ENCODE results near the gene INSYN2B.

The INSYN2B gene

GRCh38 chr5:169904508-169904907 lies 75.8 kb downstream of the INSYN2B start:
- no peaks in the 10 kb centered on the region for H3K27me3 ChIP-seq (ENCODE audit: control insufficient read depth, insufficient read depth, low read length)
- no peak overlapping the region for H3K27ac ChIP-seq
- no peaks in the 10 kb centered on the region for H3K79me2 ChIP-seq
- H2AFZ ChIP-seq = no peak overlapping the region
- no peaks in the 10 kb centered on the region for H3K9me3 ChIP-seq (ENCODE audit: control insufficient read depth, low read length)
- H3K9ac ChIP-seq = no peak overlapping the region
- no peak for TF ChIP-seq CTCF (IDR thresholded peaks at IDR 0.05)
- no peaks in the 10 kb centered on the region for H3K36me3 ChIP-seq (ENCODE audit: control insufficient read depth, insufficient read depth, low read length)
- no peaks in the 10 kb centered on the region for H3K4me1 ChIP-seq
- H3K4me2 ChIP-seq (ENCODE audit: low read length) = no peak overlapping the region
- H3K4me3 ChIP-seq (ENCODE audit: low read depth, low read length) = no peak overlapping the region

GRCh38 chr5:169904059-169904458 lies 76.2 kb downstream of the INSYN2B start:
- Histone ChIP-seq H3K4me1 (no peaks in the 10 kb centered on the region), H3K4me2 (ENCODE audit: low read length) (no peak overlapping the region), H3K27me3 (ENCODE audit: control insufficient read depth, insufficient read depth, low read length) (no peaks in the 10 kb centered on the region), H3K27ac (no peak overlapping the region), H3K79me2 (no peaks in the 10 kb centered on the region), H2AFZ (no peak overlapping the region), H3K36me3 (ENCODE audit: control insufficient read depth, insufficient read depth, low read length) (no peaks in the 10 kb centered on the region), H3K9me3 (ENCODE audit: control insufficient read depth, low read length) (no peaks in the 10 kb centered on the region), H3K9ac (no peak overlapping the region), H3K4me3 (ENCODE audit: low read depth, low read length) (no peak overlapping the region)
- no peak for TF ChIP-seq CTCF (IDR thresholded peaks at IDR 0.05)

GRCh38 chr5:169901896-169902295 lies 78.4 kb downstream of the INSYN2B start:
- Histone ChIP-seq H3K79me2 (no peaks in the 10 kb centered on the region), H3K9ac (no peak overlapping the region), H3K4me1 (no peaks in the 10 kb centered on the region), H2AFZ (no peak overlapping the region), H3K36me3 (ENCODE audit: control insufficient read depth, insufficient read depth, low read length) (no peaks in the 10 kb centered on the region), H3K27ac (no peak overlapping the region), H3K4me2 (ENCODE audit: low read length) (no peak overlapping the region), H3K4me3 (ENCODE audit: low read depth, low read length) (no peak overlapping the region), H3K27me3 (ENCODE audit: control insufficient read depth, insufficient read depth, low read length) (no peaks in the 10 kb centered on the region), H3K9me3 (ENCODE audit: control insufficient read depth, low read length) (no peaks in the 10 kb centered on the region)
- TF ChIP-seq CTCF (IDR thresholded peaks at IDR 0.05) = no peak

- TF ChIP-seq CTCF (IDR thresholded peaks at IDR 0.05) = no peak
- Histone ChIP-seq H2AFZ (no peak overlapping the region), H3K4me3 (ENCODE audit: low read depth, low read length) (no peak overlapping the region), H3K79me2 (no peaks in the 10 kb centered on the region), H3K27ac (no peak overlapping the region), H3K27me3 (ENCODE audit: control insufficient read depth, insufficient read depth, low read length) (no peaks in the 10 kb centered on the region), H3K9me3 (ENCODE audit: control insufficient read depth, low read length) (no peaks in the 10 kb centered on the region), H3K9ac (no peak overlapping the region), H3K4me2 (ENCODE audit: low read length) (no peak overlapping the region), H3K36me3 (ENCODE audit: control insufficient read depth, insufficient read depth, low read length) (no peaks in the 10 kb centered on the region), H3K4me1 (no peaks in the 10 kb centered on the region)
These were observed 82.8 kb downstream of the INSYN2B start for GRCh38 chr5:169897481-169897880.

GRCh38 chr5:169895926-169896325 lies 84.4 kb downstream of the INSYN2B start:
- no peak overlapping the region for H3K27ac ChIP-seq
- H3K9ac ChIP-seq = no peak overlapping the region
- TF ChIP-seq CTCF (IDR thresholded peaks at IDR 0.05) = no peak
- H3K79me2 ChIP-seq = no peaks in the 10 kb centered on the region
- H3K9me3 ChIP-seq (ENCODE audit: control insufficient read depth, low read length) = no peaks in the 10 kb centered on the region
- no peak overlapping the region for H3K4me2 ChIP-seq (ENCODE audit: low read length)
- H2AFZ ChIP-seq = no peak overlapping the region
- H3K4me1 ChIP-seq = no peaks in the 10 kb centered on the region
- no peak overlapping the region for H3K4me3 ChIP-seq (ENCODE audit: low read depth, low read length)
- H3K27me3 ChIP-seq (ENCODE audit: control insufficient read depth, insufficient read depth, low read length) = no peaks in the 10 kb centered on the region
- H3K36me3 ChIP-seq (ENCODE audit: control insufficient read depth, insufficient read depth, low read length) = no peaks in the 10 kb centered on the region
